GM19324 (cell line): ENCODE data around the gene DOK5.

ENCODE experiments used
- ATAC-seq: cut with Tn5 transposase; IDR thresholded peaks from one replicate; pipeline ENCODE4 v1.9.1; 2021; ENCODE audit warnings: mild to moderate bottlenecking, moderate library complexity; ENCODE audit not compliant: unreplicated experiment, low FRiP score

Gene DOK5

DNA sequence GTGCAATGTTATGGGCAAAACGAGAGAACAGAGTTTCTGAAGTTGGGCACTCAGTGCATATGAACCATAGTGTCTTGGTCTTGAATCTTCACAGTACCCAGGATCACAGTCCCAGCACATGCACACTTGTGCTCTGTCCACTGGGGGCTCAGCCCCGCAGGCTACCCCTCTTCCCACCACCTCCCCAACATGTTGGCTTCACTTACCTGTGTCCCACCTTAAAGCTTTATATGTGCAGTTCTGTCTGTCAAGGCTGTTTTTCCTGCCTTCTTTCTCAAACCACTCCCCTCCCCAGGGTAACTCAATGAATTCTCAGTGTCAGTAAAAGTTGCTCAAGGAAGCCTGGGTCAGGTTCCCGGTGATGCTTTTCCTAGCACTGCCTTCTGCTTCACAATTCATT is 129.9 kb downstream of the DOK5 start:
- no peak for ATAC-seq

GRCh38 chr20:54606380-54606779 is 131.0 kb downstream of the DOK5 start:
- ATAC-seq = no peak

GRCh38 chr20:54608039-54608745 is 132.8 kb downstream of the DOK5 start:
- no peak for ATAC-seq

- ATAC-seq = no peak
These were observed 133.6 kb downstream of the DOK5 start for GRCh38 chr20:54608943-54609342.

DNA sequence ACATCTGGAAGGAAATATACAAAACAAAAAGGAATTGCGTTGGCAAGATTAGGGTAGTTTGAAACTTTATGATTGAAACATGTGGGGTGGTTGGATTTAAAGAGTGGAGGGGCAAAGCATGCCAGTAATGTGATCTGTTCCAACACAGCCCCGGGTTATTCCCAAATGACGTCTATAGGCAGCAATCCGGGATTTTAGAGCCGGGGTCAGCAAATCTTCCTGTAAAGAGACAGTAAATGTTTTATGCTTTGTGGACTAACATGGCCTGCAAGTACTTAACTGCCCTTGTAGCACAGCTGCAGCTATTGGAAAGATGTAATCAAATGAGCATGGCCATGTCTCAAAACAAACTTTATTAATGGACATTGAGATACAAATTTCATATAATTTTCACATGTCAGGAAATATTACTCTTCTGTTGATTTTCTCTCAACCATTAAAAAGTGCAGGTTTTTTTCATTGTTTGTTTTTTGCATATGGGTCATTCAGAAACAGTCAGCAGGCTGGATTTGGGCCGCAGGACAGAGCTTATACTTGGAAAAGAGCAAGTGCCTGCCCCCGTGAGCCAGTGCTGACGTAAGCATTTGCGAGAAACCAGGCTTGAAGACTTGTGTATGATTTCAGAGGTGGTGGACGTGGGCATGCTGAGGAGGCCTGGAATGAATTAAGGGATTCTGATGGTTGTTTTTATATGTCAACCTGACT is 136.5 kb downstream of the DOK5 start:
- no peak for ATAC-seq

GRCh38 chr20:54618412-54618811 is 143.0 kb downstream of the DOK5 start:
- no peak for ATAC-seq

DNA sequence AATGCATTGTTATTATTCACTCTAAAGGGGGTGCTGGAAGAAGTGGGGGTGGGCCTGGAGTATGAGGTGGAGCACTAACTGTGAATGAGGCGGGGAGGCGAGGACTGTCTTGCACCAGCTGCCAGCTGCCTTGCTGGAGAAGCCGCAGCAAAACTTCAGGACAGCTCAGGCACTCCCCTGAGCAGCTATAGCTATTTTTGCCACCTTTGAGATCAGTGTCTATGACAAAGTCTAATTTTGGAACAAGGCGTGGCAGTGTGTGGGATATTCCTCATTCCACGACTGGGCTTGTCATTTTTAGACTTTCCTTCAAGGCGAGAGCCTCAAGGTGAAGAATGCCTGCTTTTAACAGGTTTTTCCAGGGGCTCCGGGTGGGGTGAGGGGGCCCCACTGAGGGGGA is 143.8 kb downstream of the DOK5 start:
- ATAC-seq = no peak

GRCh38 chr20:54619682-54620081 is 144.3 kb downstream of the DOK5 start:
- no peak for ATAC-seq

DNA sequence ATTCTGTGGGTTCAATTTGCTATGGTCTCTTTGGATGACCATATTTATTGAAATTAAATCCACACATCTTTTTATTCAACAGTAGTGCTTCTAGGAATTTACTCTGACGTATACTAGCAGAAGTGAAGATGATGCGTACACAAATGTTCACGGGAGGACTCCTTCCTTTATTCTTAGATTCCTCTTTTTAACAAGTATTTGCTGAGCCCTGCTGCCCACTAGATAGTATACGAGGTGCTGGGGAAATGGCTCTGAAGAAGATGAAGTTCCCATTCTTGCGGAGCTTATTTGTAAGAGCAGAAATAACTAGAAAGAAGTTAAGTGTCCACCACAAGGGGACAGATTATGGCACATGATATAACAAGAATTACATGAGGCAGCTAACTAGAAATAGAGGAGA is 145.2 kb downstream of the DOK5 start:
- no peak for ATAC-seq

GRCh38 chr20:54622333-54623295 is 147.2 kb downstream of the DOK5 start:
- ATAC-seq = no peak

GRCh38 chr20:54623991-54624569 is 148.7 kb downstream of the DOK5 start:
- ATAC-seq = no peak

DNA sequence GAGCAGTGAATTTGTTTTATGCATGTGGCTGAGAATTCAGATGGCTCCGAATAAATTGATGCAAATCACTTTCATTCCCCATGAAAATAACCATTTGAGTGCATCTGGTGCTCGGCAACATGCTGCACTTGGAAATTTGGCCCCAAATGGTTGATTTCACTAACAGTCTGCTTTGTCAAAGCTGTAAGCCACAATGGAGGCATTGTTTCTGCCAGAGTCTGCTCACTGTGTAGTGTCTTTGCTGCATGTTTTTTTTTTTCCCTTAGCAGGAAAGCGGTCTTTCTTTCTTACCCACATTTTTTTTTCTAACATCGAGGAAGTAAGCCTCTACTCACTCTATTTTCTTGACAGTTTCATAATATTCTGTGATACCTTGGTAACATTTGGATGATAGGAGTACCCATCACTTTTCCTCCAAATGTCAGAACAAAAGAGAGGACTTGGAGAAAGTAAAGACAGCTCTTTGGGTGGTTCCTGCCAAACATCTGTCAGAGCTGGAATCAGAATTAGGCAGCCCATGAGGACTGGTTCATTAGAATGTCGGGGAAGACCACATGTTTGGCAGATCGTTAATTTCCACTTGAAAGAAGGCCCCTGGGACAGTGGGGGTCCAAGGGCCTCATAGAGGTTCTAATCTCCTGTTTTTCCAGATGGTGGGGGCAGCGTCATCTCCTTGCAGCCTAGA is 149.5 kb downstream of the DOK5 start:
- ATAC-seq = no peak

GRCh38 chr20:54625497-54625896 is 150.1 kb downstream of the DOK5 start:
- no peak for ATAC-seq

DNA sequence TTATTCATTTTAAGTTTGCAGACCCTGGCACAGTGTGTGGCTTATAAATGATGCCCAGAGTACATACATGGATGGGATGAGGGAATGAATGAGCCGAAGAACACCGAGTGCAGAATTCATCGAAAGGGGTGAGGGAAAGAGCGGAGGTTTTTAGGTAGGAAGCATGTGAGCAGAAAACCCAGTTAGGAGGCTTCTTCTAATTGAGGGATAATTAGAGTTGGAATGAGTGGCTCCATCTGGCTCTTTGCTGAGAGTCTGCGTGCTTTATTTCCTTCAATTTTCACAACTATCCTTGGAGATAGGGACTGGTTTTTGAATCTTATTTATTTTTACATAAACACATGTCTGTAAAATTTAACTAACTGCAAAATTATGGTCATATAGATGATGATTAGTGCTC is 150.7 kb downstream of the DOK5 start:
- no peak for ATAC-seq

- no peak for ATAC-seq
These were observed 154.2 kb downstream of the DOK5 start for GRCh38 chr20:54629632-54630031.

- ATAC-seq = no peak
These were observed 155.2 kb downstream of the DOK5 start for GRCh38 chr20:54630582-54630981.

DNA sequence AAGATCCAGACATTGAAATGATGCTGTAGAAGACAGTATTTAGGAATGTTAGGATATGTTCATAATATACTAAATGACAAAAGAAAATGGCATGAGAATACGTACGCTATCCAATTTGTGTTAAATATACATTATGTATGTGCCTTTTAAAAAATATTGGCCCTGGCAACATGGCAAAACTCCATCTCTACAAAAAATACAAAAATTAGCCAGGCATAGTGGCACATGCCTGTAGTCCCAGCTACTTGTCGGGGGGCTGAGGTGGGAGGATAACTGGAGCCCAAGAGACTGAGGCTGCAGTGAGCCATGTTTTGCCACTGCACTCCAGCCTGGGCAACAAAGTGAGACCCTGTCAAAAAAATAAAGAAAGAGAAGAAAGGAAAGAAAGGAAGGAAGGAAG is 155.7 kb downstream of the DOK5 start:
- no peak for ATAC-seq

GRCh38 chr20:54633374-54634355 is 158.3 kb downstream of the DOK5 start:
- peak; percentile 98 for ATAC-seq

GRCh38 chr20:54636575-54636974 is 161.2 kb downstream of the DOK5 start:
- no peak for ATAC-seq
